GM12878 (cell line): ENCODE data around the gene ROBO1. TPM values are rescaled to one million over a fixed set of nuclear protein-coding genes. Genes with fewer than 3 reads are reported as not detected.

Experiments used
- ATAC-seq: fragments of 200-7000 bp; cut with Tn5 transposase; 3 replicates; pipeline ENCODE4 v1.9.1; 2020; ENCODE audit warnings: mild to moderate bottlenecking, moderate library complexity
- BruUV-seq: library from RNA; stranded (reverse); fragments of 400-500 nt; replicated peaks from 2 replicates; lab custom pipeline; 2021; lab: Mats Ljungman, UMichigan
- CTCF ChIA-PET: fragments of 300-600 bp; sonication (Branson Sonifier 250); formaldehyde crosslinking; extraction: SDS; loops from one replicate; lab custom pipeline; 2021; ENCODE audit warnings: inconsistent platforms; lab: Yijun Ruan, JAX
- POLR2A ChIA-PET: fragments of 350-600 bp; formaldehyde crosslinking; extraction: SDS; loops from one replicate; lab custom pipeline; 2021; ENCODE audit warnings: inconsistent platforms; lab: Charles Lee
- RAD21 ChIA-PET: fragments of 300-600 bp; sonication (Branson Sonifier 250); formaldehyde crosslinking; loops from one replicate; lab custom pipeline; 2023; ENCODE audit warnings: antibody characterized with exemption; ENCODE audit not compliant: unreplicated experiment; lab: Charles Lee
- SMC1A ChIA-PET: fragments of 300-600 bp; sonication (Branson Sonifier 250); formaldehyde crosslinking; loops from one replicate; lab custom pipeline; 2023; ENCODE audit not compliant: unreplicated experiment, uncharacterized antibody; lab: Charles Lee
- DNase-seq: peaks from one replicate; pipeline ENCODE4 v3.0.0-alpha.2; 2011; ENCODE audit warnings: low read depth, low spot score
- FAIRE-seq: peaks from 3 replicates; lab custom pipeline; 2011; peaks lifted over from hg19 to GRCh38; lab: Jason Lieb, UNC
- H2AFZ ChIP-seq: 2 replicates; pipeline ENCODE4 v1.6.0; 2011; ENCODE audit warnings: low read depth, low read length, control low read depth; ENCODE audit not compliant: control insufficient read depth
- H3K27ac ChIP-seq: 2 replicates; pipeline ENCODE4 v1.5.1; 2011; ENCODE audit warnings: control low read depth; ENCODE audit not compliant: control insufficient read depth, insufficient read depth
- H3K27me3 ChIP-seq, 2 experiments: replicated peaks in 1 of 2; 2 replicates each; pipeline versions ENCODE4 v1.6.0 to v1.6.1; 2011; ENCODE audit warnings: low read length in 1 of 2; ENCODE audit not compliant: control insufficient read depth in 2 of 2, insufficient read depth in 2 of 2
- H3K36me3 ChIP-seq, 2 experiments: 2 replicates each; pipeline ENCODE4 v1.5.1; 2011; ENCODE audit warnings: low read length in 1 of 2; ENCODE audit not compliant: control insufficient read depth in 2 of 2, insufficient read depth in 2 of 2
- H3K4me1 ChIP-seq: 2 replicates; pipeline ENCODE4 v1.6.1; 2011; ENCODE audit warnings: mild to moderate bottlenecking, low read length, moderate library complexity, mixed read lengths; ENCODE audit not compliant: control insufficient read depth, insufficient read depth
- H3K4me2 ChIP-seq: 2 replicates; pipeline ENCODE4 v1.6.0; 2011; ENCODE audit warnings: control low read depth; ENCODE audit not compliant: control insufficient read depth, insufficient read depth
- H3K4me3 ChIP-seq: fragments of 200-600 bp; sonication (generic); 2 replicates; pipeline ENCODE4 v1.5.1; 2016
- H3K79me2 ChIP-seq: 2 replicates; pipeline ENCODE4 v1.6.0; 2011; ENCODE audit warnings: low read length; ENCODE audit not compliant: control insufficient read depth, insufficient read depth
- H3K9ac ChIP-seq: 2 replicates; pipeline ENCODE4 v1.8.0; 2011; ENCODE audit warnings: low read length, control low read depth, mixed read lengths; ENCODE audit not compliant: control insufficient read depth, insufficient read depth
- H3K9me3 ChIP-seq: replicated peaks from 3 replicates; pipeline ENCODE4 v1.5.1; 2011; ENCODE audit warnings: mild to moderate bottlenecking, low read length; ENCODE audit not compliant: control insufficient read depth, insufficient read depth
- H4K20me1 ChIP-seq: 2 replicates; pipeline ENCODE4 v1.6.0; 2011; ENCODE audit not compliant: control insufficient read depth, insufficient read depth
- BCLAF1 ChIP-seq: fragments of 450-650 bp; IDR thresholded peaks from 2 replicates; pipeline ENCODE4 v1.6.1; 2017; ENCODE audit warnings: antibody characterized with exemption, mild to moderate bottlenecking, moderate library complexity
- CHD1 ChIP-seq: IDR thresholded peaks from 2 replicates; pipeline ENCODE4 v1.6.1; 2012; ENCODE audit warnings: low read depth, low read length, improper control_type of control experiment
- E4F1 ChIP-seq: fragments of 450-650 bp; IDR thresholded peaks from 2 replicates; pipeline ENCODE4 v1.6.1; 2018; ENCODE audit warnings: borderline replicate concordance, mild to moderate bottlenecking; ENCODE audit not compliant: partially characterized antibody
- ELK1 ChIP-seq: IDR thresholded peaks from 2 replicates; pipeline ENCODE4 v1.6.1; 2012; ENCODE audit warnings: low read depth, low read length, improper control_type of control experiment
- EP300 ChIP-seq, 2 experiments: fragments of 150-350 bp in 1 of 2; IDR thresholded peaks; 2 replicates each; pipeline ENCODE4 v1.6.1; 2011 to 2012; ENCODE audit warnings: low read depth in 2 of 2, low read length in 2 of 2, borderline replicate concordance in 1 of 2, improper control_type of control experiment in 1 of 2, inconsistent platforms in 1 of 2; ENCODE audit not compliant: control insufficient read depth in 1 of 2
- ESRRA ChIP-seq: IDR thresholded peaks from 2 replicates; pipeline ENCODE4 v1.6.1; 2012; ENCODE audit warnings: mild to moderate bottlenecking, low read length, improper control_type of control experiment
- HCFC1 ChIP-seq: fragments of 150-350 bp; IDR thresholded peaks from 2 replicates; pipeline ENCODE4 v1.6.1; 2014; ENCODE audit warnings: low read length
- IKZF2 ChIP-seq, 2 experiments: fragments of 450-650 bp; IDR thresholded peaks; 2 replicates each; pipeline ENCODE4 v1.6.1; 2017; ENCODE audit warnings: mild to moderate bottlenecking in 2 of 2, moderate library complexity in 2 of 2
- IRF4 ChIP-seq: IDR thresholded peaks from 2 replicates; pipeline ENCODE4 v1.6.1; 2011; ENCODE audit warnings: low read depth, low read length
- MYB ChIP-seq: fragments of 150-350 bp; IDR thresholded peaks from 2 replicates; pipeline ENCODE4 v1.6.1; 2014; ENCODE audit warnings: mild to moderate bottlenecking, low read depth, low read length, borderline replicate concordance
- NFIC ChIP-seq: IDR thresholded peaks from 2 replicates; pipeline ENCODE4 v1.6.1; 2012; ENCODE audit warnings: low read depth, mild to moderate bottlenecking, inconsistent platforms, low read length, moderate library complexity
- SPI1 ChIP-seq: IDR thresholded peaks from 2 replicates; pipeline ENCODE4 v1.6.1; 2011; ENCODE audit warnings: low read depth, mild to moderate bottlenecking, low read length, moderate library complexity, borderline replicate concordance; ENCODE audit not compliant: insufficient read depth
- WGBS: methylation state at CpG from one replicate; pipeline ENCODE4 v1.1.6; 2016; ENCODE audit warnings: low lambda C conversion rate; ENCODE audit not compliant: insufficient replicate concordance, insufficient coverage; ENCODE audit errors: missing lambda C conversion rate; 5-methylcytosine and 5-hydroxymethylcytosine counted together
- in situ Hi-C: fragments of 300-500 bp; cut with MboI; formaldehyde crosslinking; loops from 9 replicates; pipeline ENCODE4 v1.14.3; 2018; ENCODE audit warnings: mixed read lengths
- intact Hi-C: fragments of 100-400 bp; cut with micrococcal nuclease; formaldehyde crosslinking; loops from one replicate; pipeline ENCODE4 v1.14.2; 2022; ENCODE audit not compliant: unreplicated experiment
- polyA plus RNA-seq, 11 experiments: library from polyadenylated mRNA; depleted of rRNA in 4 of 11; unstranded in 6 of 11; stranded (reverse) in 5 of 11; fragments of >200 nt; fragmentation: Nextera tagmentation in 4 of 11; fragmentation: Illumina TruSeq in 1 of 11; extraction: Ambion mirVana in 4 of 11; extraction: Trizol in 1 of 11; gene quantifications; 1 replicate in 1 of 11; 2 replicates in 10 of 11; pipeline versions ENCODE4 v1.2.1 to v1.2.3, GENCODE V29; 2011 to 2016; ENCODE audit warnings: inconsistent platforms in 2 of 11, missing spikeins in 2 of 11, low read depth in 1 of 11
- total RNA-seq, 4 experiments: library from RNA; depleted of rRNA in 3 of 4; stranded (reverse); fragments of >200 nt in 3 of 4; fragmentation: Illumina TruSeq in 1 of 4; extraction: Trizol in 1 of 4; gene quantifications; 2 replicates each; pipeline versions ENCODE4 v1.2.1 to v1.2.3, GENCODE V29; 2013 to 2021

The ROBO1 gene
- total and polyA plus RNA-seq, 10 of the 15 experiments (the other 5 are each of a cell fraction or from before 2014, with no cell fraction given): 0.29 to 46.5 (median 1.2) TPM

- H2AFZ ChIP-seq: no peak overlapping the region
- no TSS peak for BruUV-seq
- 70% methylated on average over 5 of the region's 5 CpGs for WGBS
- TF ChIP-seq NFIC (no peak), ELK1 (no peak), E4F1 (no peak), HCFC1 (no peak), SPI1 (no peak), IRF4 (no peak), IKZF2 (IDR thresholded peaks at IDR 0.05) (no peak), ESRRA (no peak), EP300 (IDR thresholded peaks at IDR 0.05; ENCODE audit: borderline replicate concordance in 1 of 2, control insufficient read depth in 1 of 2, low read depth in 2 of 2, low read length in 2 of 2) (no peak), MYB (no peak), BCLAF1 (no peak), CHD1 (no peak)
- CTCF ChIA-PET: no interaction called here
- ATAC-seq: no peak
- H3K36me3 ChIP-seq: no peaks in the 10 kb centered on the region
- no peaks in the 10 kb centered on the region for H3K27me3 ChIP-seq
- H3K9ac ChIP-seq: no peak overlapping the region
- no peak overlapping the region for H3K27ac ChIP-seq
- H3K79me2 ChIP-seq: no peaks in the 10 kb centered on the region
- no peak for DNase-seq
- no peaks in the 10 kb centered on the region for H3K4me1 ChIP-seq
- SMC1A ChIA-PET: interaction anchor here (1.4 kb wide), 2 partner anchors 20 to 22 kb away, joined by 3 to 6 read pairs; no protein-coding TSS in a partner anchor
- in situ Hi-C loops (no loop called here), intact Hi-C loops (no loop called here)
- H3K4me3 ChIP-seq: no peak overlapping the region
- POLR2A ChIA-PET: no interaction called here
- no peak overlapping the region for H3K4me2 ChIP-seq
- FAIRE-seq: peak; percentile 7
- no peaks in the 10 kb centered on the region; the same call in 2 of the 3 replicates for H3K9me3 ChIP-seq
- H4K20me1 ChIP-seq: no peaks in the 10 kb centered on the region
- RAD21 ChIA-PET: interaction anchor here (7.5 kb wide), 1 partner anchor 15 kb away, joined by 75 read pairs; no protein-coding TSS in a partner anchor
Observed at GRCh38 chr3:78995087-78995486, 772.7 kb downstream of the ROBO1 start.
